Stimulated activated CD4-positive, alpha-beta T cell treated with anti-CD3 and anti-CD28 coated beads, Interleukin-1b, Interleukin-23, amount 100 ng/mL, for 48 hours (primary cell): ENCODE results near the gene LRMDA.

Source experiments
- DNase-seq: peaks from one replicate; pipeline ENCODE4 v3.0.0-alpha.2; 2020

Gene LRMDA

GRCh38 chr10:76436401-76436811 lies 1005.0 kb downstream of the LRMDA start:
- DNase-seq = no peak

DNA sequence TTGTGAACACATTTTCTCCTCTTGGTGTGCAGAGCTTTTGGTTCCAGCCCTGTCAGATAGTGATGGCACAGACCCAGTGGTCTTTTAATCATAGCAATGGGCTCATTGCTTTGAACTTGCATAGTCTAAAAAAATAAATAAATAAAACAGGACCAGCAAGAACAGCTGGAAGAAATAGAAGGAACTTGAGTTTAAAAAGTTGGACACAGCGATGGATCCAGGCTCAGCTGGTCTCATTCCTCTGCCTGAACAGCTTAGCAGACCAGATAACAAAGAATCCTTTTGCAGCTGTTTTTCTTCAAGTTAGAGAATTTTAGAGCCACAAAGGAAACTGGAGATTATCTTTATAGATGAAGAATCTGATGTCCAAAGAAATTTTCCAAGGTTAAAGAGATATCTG lies 1005.6 kb downstream of the LRMDA start:
- DNase-seq = no peak

GRCh38 chr10:76440426-76440825 lies 1009.0 kb downstream of the LRMDA start:
- no peak for DNase-seq

GRCh38 chr10:76442113-76442512 lies 1010.7 kb downstream of the LRMDA start:
- DNase-seq = no peak

DNA sequence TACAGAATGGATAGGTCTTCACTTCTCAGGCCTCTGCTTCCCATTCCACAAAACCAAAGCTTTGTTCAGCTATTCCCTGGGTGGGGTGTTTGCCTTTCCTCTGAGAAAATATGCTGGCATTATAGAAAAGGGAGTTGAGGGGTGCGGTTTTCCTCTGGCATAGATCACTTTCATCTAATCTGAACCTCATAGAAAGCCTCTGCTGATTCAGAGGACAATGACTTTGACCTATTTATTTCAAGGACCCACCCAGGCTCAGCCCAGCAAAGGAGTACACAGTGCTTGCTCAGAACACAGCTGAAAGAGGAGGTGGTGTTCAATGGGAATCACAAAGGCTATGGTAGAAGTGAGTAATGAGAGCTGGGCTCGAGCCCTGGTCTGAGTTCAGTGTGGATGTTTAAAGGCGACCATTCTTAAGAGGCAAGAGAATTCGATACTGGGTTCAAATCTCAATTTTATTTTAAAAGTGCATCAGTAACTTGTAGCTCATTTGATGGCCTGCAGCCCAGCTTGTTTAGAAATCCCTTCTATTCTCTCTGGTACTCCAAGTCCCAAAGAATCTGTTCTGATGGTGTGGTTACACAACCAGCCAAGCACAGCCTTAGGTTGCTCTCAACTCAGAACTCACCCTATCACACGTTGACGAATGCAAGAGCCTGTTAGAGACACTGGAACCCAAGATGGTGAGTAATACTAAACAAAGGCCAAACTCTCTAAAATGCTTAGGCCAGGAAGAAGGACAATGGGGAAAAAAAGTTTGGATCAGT lies 1012.8 kb downstream of the LRMDA start:
- no peak for DNase-seq

- DNase-seq = no peak
Observed at GRCh38 chr10:76447578-76447977, 1016.2 kb downstream of the LRMDA start.

DNA sequence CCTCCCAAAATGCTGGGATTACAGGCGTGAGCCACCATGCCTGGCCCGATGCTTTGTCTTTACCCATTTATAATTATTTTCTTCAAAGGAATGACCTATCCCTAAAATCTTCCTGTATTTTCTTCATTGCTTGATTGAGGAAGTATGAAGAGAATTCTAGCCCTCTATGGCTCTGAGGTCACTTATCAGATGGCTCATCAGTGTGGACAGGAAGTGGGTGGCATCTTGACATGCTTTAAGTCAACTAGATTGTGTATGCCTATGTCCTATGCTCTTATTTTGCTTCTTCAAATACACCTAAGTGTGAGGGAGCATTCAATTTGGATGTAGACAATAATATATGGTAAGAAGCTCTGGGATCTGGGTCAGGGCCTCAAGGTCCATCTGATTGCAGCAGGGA lies 1020.5 kb downstream of the LRMDA start:
- DNase-seq = no peak

DNA sequence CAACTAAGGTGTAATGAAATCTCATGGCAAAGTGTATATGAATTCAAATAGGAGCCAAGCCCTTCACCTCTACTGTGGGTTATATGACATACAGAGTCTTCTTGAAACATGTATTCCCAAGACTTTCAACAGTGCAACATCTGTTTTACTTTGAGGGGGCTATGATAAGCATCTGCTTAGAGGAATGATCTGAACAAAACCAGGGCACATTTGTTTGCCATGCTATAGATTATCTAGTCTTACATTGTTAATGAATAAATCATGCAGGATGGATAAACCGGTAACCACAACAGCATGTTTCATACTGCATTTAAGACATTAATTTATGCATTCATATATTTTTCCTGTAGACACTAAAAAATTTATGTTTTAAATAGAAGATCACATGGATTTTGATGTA lies 1021.9 kb downstream of the LRMDA start:
- no peak for DNase-seq

GRCh38 chr10:76453997-76454396 lies 1022.6 kb downstream of the LRMDA start:
- no peak for DNase-seq

DNA sequence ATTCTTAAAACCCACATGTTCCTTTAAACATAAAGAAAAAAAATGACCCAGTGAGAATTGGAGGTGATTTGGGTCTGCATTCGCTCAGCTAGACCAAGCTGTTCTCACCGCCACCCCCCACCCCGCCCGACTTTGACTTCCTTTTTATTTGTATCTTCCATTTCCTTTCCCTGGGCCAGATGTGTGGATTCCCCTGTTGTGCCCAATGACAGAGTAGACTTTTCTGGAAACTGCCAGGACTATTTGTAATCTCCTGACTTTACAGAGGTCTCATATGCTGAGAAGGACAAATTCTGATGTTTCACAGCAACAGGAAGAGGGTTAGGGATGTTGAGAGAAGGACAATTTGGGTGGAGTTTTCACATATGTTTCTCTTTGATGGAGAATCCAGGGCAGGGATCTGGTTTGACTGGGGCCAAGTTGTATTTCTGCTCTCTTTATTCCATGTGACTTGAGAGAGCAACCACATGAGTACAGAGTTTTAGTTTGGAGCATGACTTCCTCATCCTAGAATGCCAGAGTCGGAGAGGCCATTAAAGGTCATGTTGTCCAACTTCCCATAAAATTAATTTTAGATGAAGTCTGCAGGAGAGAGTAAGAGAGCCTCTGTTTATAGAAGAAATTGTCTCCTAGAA lies 1023.2 kb downstream of the LRMDA start:
- no peak for DNase-seq

DNA sequence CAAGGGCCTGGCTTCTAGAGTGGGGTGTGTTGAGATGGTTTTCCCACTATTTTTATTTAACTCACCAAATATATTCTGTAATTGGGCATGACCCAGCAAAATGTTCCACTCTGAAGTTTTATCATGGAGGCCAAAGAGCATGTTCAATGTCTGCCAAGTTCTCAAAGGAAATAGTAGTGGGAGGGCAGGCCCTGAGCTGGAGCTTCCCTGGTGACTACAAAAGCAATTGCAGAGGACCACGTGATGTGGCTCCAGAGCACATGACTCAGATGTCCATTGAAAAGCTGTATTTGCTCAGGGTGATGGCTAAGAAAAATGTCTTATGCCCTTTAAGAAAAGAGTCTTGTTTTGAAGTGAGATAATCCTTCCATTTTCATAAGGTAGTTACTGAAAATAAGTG lies 1024.8 kb downstream of the LRMDA start:
- DNase-seq = no peak

- DNase-seq = no peak
Observed at GRCh38 chr10:76459016-76459730, 1027.7 kb downstream of the LRMDA start.

- DNase-seq = no peak
Observed at GRCh38 chr10:76461024-76461423, 1029.6 kb downstream of the LRMDA start.

- no peak for DNase-seq
Observed at GRCh38 chr10:76463111-76463510, 1031.7 kb downstream of the LRMDA start.

GRCh38 chr10:76466836-76467503 lies 1035.5 kb downstream of the LRMDA start:
- no peak for DNase-seq

DNA sequence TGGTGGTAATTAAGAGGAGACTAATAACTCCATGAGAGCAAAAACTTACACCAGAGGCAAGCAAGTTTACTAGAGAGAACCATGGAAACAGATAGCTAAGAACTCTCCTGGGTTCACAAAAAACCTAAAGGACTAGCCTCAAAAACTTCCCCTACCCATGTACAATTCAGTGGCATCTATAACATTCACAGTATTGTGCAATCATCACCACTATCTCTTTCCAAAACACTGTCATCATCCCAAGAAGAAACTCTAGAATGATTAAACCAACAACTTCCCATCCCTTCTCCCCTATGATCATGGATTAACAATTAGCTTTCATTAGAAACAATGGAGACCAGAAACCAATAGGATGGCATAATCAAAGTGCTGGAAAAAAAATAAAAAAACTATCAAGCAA lies 1038.3 kb downstream of the LRMDA start:
- DNase-seq = no peak

DNA sequence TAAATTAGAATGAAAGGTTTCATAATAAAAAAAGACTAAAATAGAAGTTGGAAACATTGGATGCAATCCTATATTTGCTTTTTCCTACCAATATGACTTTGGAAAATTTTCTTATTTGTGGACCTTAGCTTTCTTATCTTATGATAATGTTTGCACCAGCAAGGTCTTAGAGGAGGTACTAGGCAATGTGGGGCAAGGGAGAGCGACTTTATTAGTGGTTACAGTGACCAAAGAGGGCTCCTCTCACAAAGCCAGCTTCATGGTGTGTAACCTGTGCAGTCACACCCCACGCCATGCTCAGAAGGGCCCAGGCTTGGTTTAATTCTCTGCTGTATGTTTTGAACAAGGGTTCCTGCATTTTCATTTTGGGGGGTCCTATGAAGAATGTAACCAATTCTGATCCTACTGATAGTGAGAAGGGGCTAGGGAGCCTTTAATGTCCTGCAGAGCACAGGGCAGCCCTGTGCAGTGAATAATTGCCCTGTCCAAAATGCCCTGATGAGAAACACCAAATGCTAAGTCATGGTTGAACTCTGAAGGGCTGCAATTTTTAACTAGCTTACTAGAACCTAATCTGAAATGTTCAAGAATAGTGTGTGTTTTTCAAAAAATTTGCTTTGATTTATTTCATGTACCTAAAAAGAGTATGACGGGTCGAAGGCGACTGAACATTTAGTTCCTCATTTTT lies 1047.8 kb downstream of the LRMDA start:
- no peak for DNase-seq

DNA sequence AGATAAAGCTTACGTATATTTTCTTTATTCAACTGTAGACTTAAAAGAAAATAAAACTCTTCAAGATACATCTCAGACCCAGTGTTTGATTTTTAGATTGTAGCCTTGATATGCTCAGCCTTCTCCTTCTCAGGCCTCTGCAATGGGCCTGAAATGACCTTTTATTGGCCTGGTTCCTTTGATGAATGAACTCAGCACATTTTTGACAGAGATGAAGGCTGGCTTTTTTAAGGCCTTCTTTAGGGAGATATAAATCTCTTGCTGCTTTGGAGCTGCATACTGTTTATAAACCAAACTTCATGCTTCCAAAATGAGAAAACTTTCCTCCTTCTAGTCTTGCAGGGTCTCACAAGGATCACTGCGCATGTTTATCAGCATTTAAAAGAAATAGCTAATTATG lies 1049.8 kb downstream of the LRMDA start:
- no peak for DNase-seq

DNA sequence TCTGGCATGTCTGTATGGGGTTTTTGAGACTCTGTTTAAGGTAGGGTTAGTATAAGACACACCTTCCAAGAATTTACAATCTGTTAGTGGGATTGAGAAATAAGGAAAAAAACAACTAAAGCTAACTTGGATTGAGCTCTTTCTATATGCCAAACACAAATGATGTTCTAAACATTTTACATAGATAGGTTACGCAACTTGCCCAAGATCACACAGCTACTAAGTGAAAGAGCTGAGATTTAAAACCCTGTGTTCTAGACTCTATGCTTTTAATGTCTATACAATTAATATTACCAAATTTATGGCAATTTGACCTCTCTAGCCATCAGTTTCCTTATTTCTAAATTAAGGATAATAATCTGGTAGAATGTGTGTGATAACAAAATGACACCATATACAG lies 1056.2 kb downstream of the LRMDA start:
- DNase-seq = no peak

DNA sequence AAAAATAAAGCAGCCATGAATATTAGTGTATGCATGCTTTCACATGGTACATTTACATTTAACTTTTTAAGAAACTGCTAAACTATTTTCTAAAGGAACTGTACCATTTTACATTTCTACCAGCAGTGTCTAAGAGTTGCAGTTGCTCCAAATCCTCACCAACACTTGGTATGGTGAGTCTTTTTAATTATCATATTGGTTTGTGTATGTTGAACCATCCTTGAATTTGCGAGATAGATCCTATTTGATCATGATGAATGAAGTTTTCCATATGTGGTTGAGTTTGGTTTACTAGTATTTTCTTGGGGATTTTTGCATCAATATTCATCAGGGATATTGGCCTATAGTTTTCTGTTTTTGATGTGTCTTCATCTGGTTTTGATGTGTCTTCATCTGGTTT lies 1057.2 kb downstream of the LRMDA start:
- DNase-seq = no peak

GRCh38 chr10:76491216-76491615 lies 1059.8 kb downstream of the LRMDA start:
- no peak for DNase-seq

DNA sequence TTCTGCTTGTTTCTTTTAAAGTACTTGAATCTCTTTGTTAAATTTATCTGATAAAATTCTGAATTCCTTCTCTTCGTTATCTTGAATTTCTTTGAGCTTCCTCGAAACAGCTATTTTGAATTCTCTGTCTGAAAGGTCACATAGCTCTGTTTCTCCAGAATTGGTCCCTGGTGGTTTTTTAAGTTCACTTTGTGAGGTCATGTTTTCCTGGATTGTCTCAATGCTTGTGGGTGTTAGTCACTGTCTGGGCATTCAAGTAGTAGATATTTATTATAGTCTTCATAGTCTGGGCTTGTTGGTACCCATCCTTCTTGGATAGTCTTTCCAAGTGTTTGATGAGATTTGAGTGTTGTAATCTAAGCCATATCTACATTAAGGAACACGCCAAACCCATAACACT lies 1060.6 kb downstream of the LRMDA start:
- DNase-seq = no peak
